Astrocyte (in vitro differentiated cells and primary cell): ENCODE measurements around the gene TYR. TPM values are rescaled to one million over a fixed set of nuclear protein-coding genes. Genes with fewer than 3 reads are reported as not detected.
"Not testable (repeated sequence)": the region's sequence is repeated elsewhere in the genome, so short reads cannot be mapped to it uniquely, and the experiment has no call there.

ENCODE experiments used
- DNase-seq: peaks from one replicate; pipeline ENCODE4 v3.0.0-alpha.2; 2010; ENCODE audit warnings: low read depth
- FAIRE-seq: peaks from 2 replicates; lab custom pipeline; 2011; peaks lifted over from hg19 to GRCh38; lab: Jason Lieb, UNC
- H2AFZ ChIP-seq: 2 replicates; pipeline ENCODE4 v1.6.0; 2012; ENCODE audit warnings: low read depth, low read length, inconsistent platforms
- H3K27ac ChIP-seq: 2 replicates; pipeline ENCODE4 v1.5.1; 2011; ENCODE audit warnings: low read depth, low read length, inconsistent platforms
- H3K27me3 ChIP-seq: 2 replicates; pipeline ENCODE4 v1.6.0; 2011; ENCODE audit warnings: low read length, inconsistent platforms; ENCODE audit not compliant: insufficient read depth
- H3K36me3 ChIP-seq: 2 replicates; pipeline ENCODE4 v1.5.1; 2011; ENCODE audit warnings: low read length, inconsistent platforms; ENCODE audit not compliant: insufficient read depth
- H3K4me1 ChIP-seq: 2 replicates; pipeline ENCODE4 v1.5.1; 2011; ENCODE audit warnings: low read length, inconsistent platforms; ENCODE audit not compliant: insufficient read depth
- H3K4me2 ChIP-seq: 2 replicates; pipeline ENCODE4 v1.6.0; 2012; ENCODE audit warnings: low read length, inconsistent platforms
- H3K4me3 ChIP-seq: 2 replicates; pipeline ENCODE4 v1.5.1; 2011; ENCODE audit warnings: low read depth, mild to moderate bottlenecking, low read length, inconsistent platforms; ENCODE audit not compliant: insufficient read depth
- H3K79me2 ChIP-seq: 2 replicates; pipeline ENCODE4 v1.6.0; 2012; ENCODE audit warnings: mild to moderate bottlenecking, low read length, inconsistent platforms; ENCODE audit not compliant: insufficient read depth
- H3K9ac ChIP-seq: 2 replicates; pipeline ENCODE4 v1.6.0; 2012; ENCODE audit warnings: mild to moderate bottlenecking, low read length, inconsistent platforms
- H3K9me3 ChIP-seq: 2 replicates; pipeline ENCODE4 v1.5.1; 2012; ENCODE audit warnings: low read depth, mild to moderate bottlenecking, low read length, inconsistent platforms; ENCODE audit not compliant: insufficient read depth
- H4K20me1 ChIP-seq: 2 replicates; pipeline ENCODE4 v1.6.0; 2012; ENCODE audit warnings: low read length, inconsistent platforms; ENCODE audit not compliant: insufficient read depth
- H3K27ac Mint-ChIP-seq: one replicate; pipeline ENCODE4 v1.8.0; 2021; ENCODE audit warnings: mild to moderate bottlenecking, mixed read lengths; ENCODE audit not compliant: unreplicated experiment
- H3K27me3 Mint-ChIP-seq: one replicate; pipeline ENCODE4 v1.8.0; 2021; ENCODE audit warnings: low read depth, mixed read lengths; ENCODE audit not compliant: unreplicated experiment
- H3K36me3 Mint-ChIP-seq: one replicate; pipeline ENCODE4 v1.8.0; 2021; ENCODE audit warnings: low read depth, mixed read lengths; ENCODE audit not compliant: unreplicated experiment
- H3K4me1 Mint-ChIP-seq: one replicate; pipeline ENCODE4 v1.8.0; 2021; ENCODE audit warnings: low read depth, mixed read lengths; ENCODE audit not compliant: unreplicated experiment
- H3K4me3 Mint-ChIP-seq: one replicate; pipeline ENCODE4 v1.8.0; 2021; ENCODE audit warnings: mild to moderate bottlenecking, moderate library complexity, mixed read lengths; ENCODE audit not compliant: unreplicated experiment
- H3K9me3 Mint-ChIP-seq: one replicate; pipeline ENCODE4 v1.8.0; 2021; ENCODE audit warnings: mild to moderate bottlenecking, mixed read lengths; ENCODE audit not compliant: unreplicated experiment
- CTCF ChIP-seq: IDR thresholded peaks from 2 replicates; pipeline ENCODE4 v1.5.1; 2011; ENCODE audit warnings: low read depth, mild to moderate bottlenecking, inconsistent platforms, low read length, moderate library complexity; ENCODE audit not compliant: insufficient read depth
- EZH2 ChIP-seq: IDR thresholded peaks from 2 replicates; pipeline ENCODE4 v1.6.1; 2012; ENCODE audit warnings: mild to moderate bottlenecking, low read length, inconsistent platforms; ENCODE audit not compliant: insufficient read depth
- total RNA-seq: library from RNA; stranded (reverse); gene quantifications from 2 replicates; pipeline ENCODE4 v1.2.1, GENCODE V29; 2021

Gene TYR
- total RNA-seq, 1 donor from 2014 or later, result not detected

DNA sequence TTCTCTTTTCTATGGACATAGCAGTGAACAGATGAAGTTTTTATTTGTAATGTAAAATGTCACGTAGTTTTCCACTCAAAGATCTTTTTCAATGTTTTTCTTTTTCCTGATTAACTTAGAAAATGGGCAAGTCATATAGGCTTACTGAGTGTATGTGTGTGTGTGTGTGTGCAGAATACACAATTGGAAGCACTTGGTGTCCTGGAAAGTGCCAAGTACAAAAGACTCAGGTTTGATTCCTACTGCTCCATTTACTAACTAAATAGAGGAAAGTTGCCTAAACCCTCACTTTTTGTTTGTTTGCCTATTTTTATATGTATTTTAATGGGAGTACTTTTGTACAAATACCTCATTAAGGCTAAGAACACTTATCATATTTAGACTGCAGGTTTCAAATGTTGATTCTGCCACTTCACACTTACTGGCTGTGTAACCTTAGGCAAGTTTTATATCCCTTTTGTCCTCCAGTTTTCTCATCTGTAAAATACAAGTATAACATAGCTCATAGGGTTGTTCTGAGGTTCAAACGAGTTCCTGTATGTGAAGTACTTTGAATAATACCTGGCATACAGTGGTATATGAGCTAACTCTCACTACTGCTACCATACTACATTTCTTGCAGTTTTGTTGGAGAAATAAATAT, 90.1 kb downstream of the TYR start:
- DNase-seq, result no peak
- Histone ChIP-seq H3K79me2 (no peaks in the 10 kb centered on the region), H3K27ac (no peak overlapping the region), H3K4me3 (no peak overlapping the region), H3K4me2 (no peak overlapping the region), H3K4me1 (no peaks in the 10 kb centered on the region), H3K27me3 (no peaks in the 10 kb centered on the region), H3K9ac (no peak overlapping the region), H3K36me3 (no peaks in the 10 kb centered on the region), H3K9me3 (no peaks in the 10 kb centered on the region), H4K20me1 (no peaks in the 10 kb centered on the region), H2AFZ (no peak overlapping the region)
- no peak overlapping the region for H3K27ac Mint-ChIP-seq
- H3K4me3 Mint-ChIP-seq, result no peak overlapping the region
- TF ChIP-seq CTCF (no peak), EZH2 (no peak)
- H3K4me1 Mint-ChIP-seq, result no peaks in the 10 kb centered on the region
- H3K27me3 Mint-ChIP-seq, result no peaks in the 10 kb centered on the region
- H3K9me3 Mint-ChIP-seq, result peaks cover 1% of the 10 kb centered on the region
- peaks cover 2% of the 10 kb centered on the region for H3K36me3 Mint-ChIP-seq
- no peak for FAIRE-seq

DNA sequence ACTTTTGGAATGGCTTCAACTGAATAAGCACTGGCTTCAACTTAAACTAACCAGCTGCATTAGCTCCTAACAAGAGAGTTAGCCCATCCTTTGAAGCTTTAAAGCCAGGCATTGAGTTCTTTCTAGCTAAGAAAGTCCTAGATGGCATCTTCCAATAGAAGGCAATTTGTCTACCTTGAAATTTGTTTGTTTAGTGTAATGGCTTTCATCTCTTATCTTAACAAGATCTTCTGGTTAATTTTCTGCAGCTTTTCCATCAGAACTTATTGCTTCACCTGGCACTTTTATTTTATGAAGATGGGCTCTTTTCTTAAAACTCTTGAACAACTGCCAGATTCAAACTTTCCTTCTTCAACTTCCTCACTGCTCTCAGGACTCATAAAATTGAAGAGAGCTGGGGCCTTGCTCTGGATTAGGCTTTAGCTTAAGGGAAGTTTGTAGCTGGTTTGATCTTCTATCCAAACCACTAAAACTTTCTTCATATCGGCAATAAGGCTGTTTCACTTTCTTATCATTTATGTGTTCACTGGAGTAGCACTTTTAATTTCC, 94.9 kb downstream of the TYR start:
- DNase-seq, H3K4me1 ChIP-seq, H3K27ac ChIP-seq, H3K9me3 Mint-ChIP-seq, H3K27me3 Mint-ChIP-seq, H3K9ac ChIP-seq, H3K4me2 ChIP-seq, H3K4me3 ChIP-seq, H2AFZ ChIP-seq, FAIRE-seq, H3K9me3 ChIP-seq, H3K36me3 ChIP-seq, H3K27ac Mint-ChIP-seq, H3K4me3 Mint-ChIP-seq, H3K4me1 Mint-ChIP-seq, H3K36me3 Mint-ChIP-seq, H3K79me2 ChIP-seq, H3K27me3 ChIP-seq, H4K20me1 ChIP-seq: not testable (repeated sequence)

- not testable (repeated sequence) for H3K36me3 Mint-ChIP-seq, H3K79me2 ChIP-seq, H3K27me3 Mint-ChIP-seq, H3K4me3 ChIP-seq, H3K4me3 Mint-ChIP-seq, H3K4me1 ChIP-seq, H3K4me1 Mint-ChIP-seq, FAIRE-seq, DNase-seq, H3K27ac ChIP-seq, H3K9ac ChIP-seq, H2AFZ ChIP-seq, H3K9me3 ChIP-seq, H4K20me1 ChIP-seq, H3K27me3 ChIP-seq, H3K9me3 Mint-ChIP-seq, H3K27ac Mint-ChIP-seq, H3K36me3 ChIP-seq, H3K4me2 ChIP-seq
Observed at GRCh38 chr11:89273220-89273619, 95.5 kb downstream of the TYR start.
